Measurements from ENCODE around the gene CTNNA2.
A peak's percentile ranks its signal among the peaks of the same experiment; 100 is the strongest.

The CTNNA2 gene

GRCh38 chr2:79714283-79714682 lies 201.4 kb downstream of the CTNNA2 start:
- no peak overlapping the region for H3K4me3 ChIP-seq (replicated peaks in 1 of 2; ENCODE audit: low read depth in 2 of 2, low read length in 2 of 2)
- no peak for TF ChIP-seq CTCF (IDR thresholded peaks at IDR 0.05; ENCODE audit: low read depth, low read length)
- no peak for DNase-seq (ENCODE audit: low read depth in 2 of 2)

- no peak for DNase-seq (ENCODE audit: low read depth in 2 of 2)
- no peak overlapping the region for H3K4me3 ChIP-seq (replicated peaks in 1 of 2; ENCODE audit: low read depth in 2 of 2, low read length in 2 of 2)
- TF ChIP-seq CTCF (IDR thresholded peaks at IDR 0.05; ENCODE audit: low read depth, low read length), result no peak
Observed at GRCh38 chr2:79715338-79715737, 202.5 kb downstream of the CTNNA2 start.

GRCh38 chr2:79716266-79716665 lies 203.4 kb downstream of the CTNNA2 start:
- no peak overlapping the region for H3K4me3 ChIP-seq (replicated peaks in 1 of 2; ENCODE audit: low read depth in 2 of 2, low read length in 2 of 2)
- no peak for TF ChIP-seq CTCF (IDR thresholded peaks at IDR 0.05; ENCODE audit: low read depth, low read length)
- no peak for DNase-seq (ENCODE audit: low read depth in 2 of 2)

GRCh38 chr2:79717364-79718007 lies 204.6 kb downstream of the CTNNA2 start:
- no peak for TF ChIP-seq CTCF (IDR thresholded peaks at IDR 0.05; ENCODE audit: low read depth, low read length)
- H3K4me3 ChIP-seq (replicated peaks in 1 of 2; ENCODE audit: low read depth in 2 of 2, low read length in 2 of 2), result no peak overlapping the region
- peak; percentile 7 to 73 for DNase-seq (ENCODE audit: low read depth in 2 of 2)

- TF ChIP-seq CTCF (IDR thresholded peaks at IDR 0.05; ENCODE audit: low read depth, low read length), result no peak
- no peak overlapping the region for H3K4me3 ChIP-seq (replicated peaks in 1 of 2; ENCODE audit: low read depth in 2 of 2, low read length in 2 of 2)
- no peak for DNase-seq (ENCODE audit: low read depth in 2 of 2)
Observed at GRCh38 chr2:79721061-79721460, 208.2 kb downstream of the CTNNA2 start.

- no peak overlapping the region for H3K4me3 ChIP-seq (replicated peaks in 1 of 2; ENCODE audit: low read depth in 2 of 2, low read length in 2 of 2)
- TF ChIP-seq CTCF (IDR thresholded peaks at IDR 0.05; ENCODE audit: low read depth, low read length), result no peak
- DNase-seq (ENCODE audit: low read depth in 2 of 2), result peak in 1 of 2 donors; percentile 52
Observed at GRCh38 chr2:79721966-79722365, 209.1 kb downstream of the CTNNA2 start.

- peak; percentile 11 to 86 for DNase-seq (ENCODE audit: low read depth in 2 of 2)
- no peak overlapping the region for H3K4me3 ChIP-seq (replicated peaks in 1 of 2; ENCODE audit: low read depth in 2 of 2, low read length in 2 of 2)
- no peak for TF ChIP-seq CTCF (IDR thresholded peaks at IDR 0.05; ENCODE audit: low read depth, low read length)
Observed at GRCh38 chr2:79723830-79724229, 211.0 kb downstream of the CTNNA2 start.

Measured in cardiac fibroblast (primary cell).